RCC 7860 (cell line): Measurements from ENCODE around the gene LY6G6C.
"Not testable (repeated sequence)": the region's sequence is repeated elsewhere in the genome, so short reads cannot be mapped to it uniquely, and the experiment has no call there.

Experiments
- DNase-seq: peaks from one replicate; pipeline ENCODE4 v3.0.0-alpha.2; 2015; ENCODE audit warnings: low spot score
- FAIRE-seq: peaks from 2 replicates; lab custom pipeline; 2012; peaks lifted over from hg19 to GRCh38; lab: Jason Lieb, UNC

LY6G6C gene

GRCh38 chr6:31709157-31709556 is 12.4 kb downstream of the LY6G6C start:
- not testable (repeated sequence) for FAIRE-seq, DNase-seq

GRCh38 chr6:31708224-31708623 is 13.3 kb downstream of the LY6G6C start:
- FAIRE-seq (no peak), DNase-seq (no peak)

GRCh38 chr6:31707701-31708100 is 13.8 kb downstream of the LY6G6C start:
- FAIRE-seq (no peak), DNase-seq (no peak)

- no peak for DNase-seq
- FAIRE-seq = no peak
Observed at GRCh38 chr6:31706599-31706998, 14.9 kb downstream of the LY6G6C start, which contains the start of gene LY6G6F. Gene LY6G6F (plus strand): TSS chr6:31706866. CDS start chr6:31706907, 41 bp downstream.

- FAIRE-seq (no peak), DNase-seq (no peak)
Observed at GRCh38 chr6:31705931-31706330, 15.6 kb downstream of the LY6G6C start.

- FAIRE-seq = peak; percentile 67
- peak; percentile 89 for DNase-seq
Observed at GRCh38 chr6:31702819-31703716, 18.5 kb downstream of the LY6G6C start, which contains the start of gene ABHD16A. Gene ABHD16A (minus strand): TSS chr6:31703324. CDS start chr6:31703281, 43 bp downstream.

GRCh38 chr6:31702405-31702818 is 19.1 kb downstream of the LY6G6C start:
- DNase-seq (no peak), FAIRE-seq (no peak)

- FAIRE-seq (no peak), DNase-seq (no peak)
Observed at GRCh38 chr6:31701666-31702404, 19.7 kb downstream of the LY6G6C start.

- no peak for FAIRE-seq
Observed at GRCh38 chr6:31700740-31701401, 20.7 kb downstream of the LY6G6C start.

GRCh38 chr6:31697555-31697954 is 24.0 kb downstream of the LY6G6C start:
- no peak for DNase-seq
- FAIRE-seq = no peak

More at GRCh38 chr6:31700740-31701401, 20.7 kb downstream of the LY6G6C start:
- DNase-seq = no peak

- FAIRE-seq = no peak
- no peak for DNase-seq
Observed at GRCh38 chr6:31693535-31693934, 28.0 kb downstream of the LY6G6C start.

GRCh38 chr6:31692886-31693285 is 28.7 kb downstream of the LY6G6C start:
- no peak for DNase-seq
- no peak for FAIRE-seq

GRCh38 chr6:31692353-31692752 is 29.2 kb downstream of the LY6G6C start:
- DNase-seq (no peak), FAIRE-seq (no peak)

- DNase-seq = no peak
- no peak for FAIRE-seq
Observed at GRCh38 chr6:31691564-31692108, 29.9 kb downstream of the LY6G6C start.

GRCh38 chr6:31691078-31691463 is 30.5 kb downstream of the LY6G6C start:
- no peak for FAIRE-seq
- no peak for DNase-seq

GRCh38 chr6:31690231-31691077 is 31.1 kb downstream of the LY6G6C start:
- FAIRE-seq (no peak), DNase-seq (no peak)

- no peak for FAIRE-seq
- no peak for DNase-seq
Observed at GRCh38 chr6:31689249-31690110, 32.1 kb downstream of the LY6G6C start.

- no peak for FAIRE-seq
- DNase-seq = no peak
Observed at GRCh38 chr6:31687860-31688693, 33.5 kb downstream of the LY6G6C start.
